Amygdala (tissue), 56 donors: ENCODE measurements around the gene CHST8.

ENCODE experiments used
- DNase-seq, 56 donors: peaks; one replicate each; lab custom pipeline; 2025; lab: John Stamatoyannopoulos, UW

CHST8 gene

DNA sequence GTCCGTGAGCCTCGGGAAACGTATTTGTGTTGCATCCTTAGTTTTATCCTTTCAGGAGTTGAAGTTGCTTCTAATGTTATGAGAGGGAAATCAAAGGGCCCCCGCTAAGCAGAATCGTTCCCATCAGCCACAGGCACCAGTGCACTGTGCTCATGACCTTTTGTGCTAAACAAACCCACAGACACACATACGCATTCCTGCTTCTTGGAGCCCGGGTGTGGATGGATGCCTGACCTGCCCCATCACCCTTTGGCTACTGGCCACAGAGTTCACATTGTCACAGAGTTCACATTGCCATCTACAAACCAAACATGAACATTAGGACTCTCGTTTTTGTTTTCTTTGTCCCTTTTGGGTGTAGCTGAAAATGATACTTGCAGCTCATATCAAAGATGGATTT is 47.2 kb downstream of the CHST8 start:
- no peak for DNase-seq

DNA sequence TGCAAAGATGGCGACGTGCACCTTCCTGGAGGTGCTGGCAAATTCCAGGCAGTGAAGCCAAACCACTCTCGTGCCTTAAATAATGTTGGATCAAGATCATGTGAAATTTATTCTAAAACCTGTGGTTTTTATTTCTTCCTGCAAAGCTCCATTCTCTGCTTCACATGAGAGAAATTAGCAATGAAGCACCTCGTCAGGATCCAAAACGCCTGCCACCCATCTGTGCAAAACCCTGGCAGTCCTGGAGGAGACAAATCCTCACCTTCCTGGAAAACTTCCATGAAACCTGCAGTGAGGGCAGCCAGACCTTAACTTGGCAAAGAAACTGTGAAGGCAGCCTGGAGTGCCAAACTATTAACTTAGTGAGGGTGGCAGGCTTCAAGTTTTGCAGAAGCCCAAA is 47.6 kb downstream of the CHST8 start:
- no peak for DNase-seq

DNA sequence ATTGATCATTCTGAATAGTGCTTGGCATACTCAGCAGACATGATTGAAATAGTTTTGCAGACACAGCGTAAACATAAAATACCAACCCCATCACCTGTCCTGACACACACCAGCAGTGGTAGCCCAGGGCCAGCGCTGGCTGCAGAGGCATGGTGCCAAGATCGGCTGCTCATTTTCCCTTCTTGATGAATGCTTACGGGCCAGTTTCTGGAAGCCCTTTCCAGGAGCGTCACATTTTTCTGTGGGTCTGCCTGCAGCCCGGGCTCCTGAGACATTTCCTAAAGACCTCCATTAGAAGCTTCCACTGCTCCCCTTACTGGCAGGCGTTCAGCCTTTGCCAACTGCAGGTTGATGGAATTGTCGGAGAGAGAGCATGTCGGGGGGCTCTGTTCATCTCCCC is 48.6 kb downstream of the CHST8 start:
- no peak for DNase-seq

DNA sequence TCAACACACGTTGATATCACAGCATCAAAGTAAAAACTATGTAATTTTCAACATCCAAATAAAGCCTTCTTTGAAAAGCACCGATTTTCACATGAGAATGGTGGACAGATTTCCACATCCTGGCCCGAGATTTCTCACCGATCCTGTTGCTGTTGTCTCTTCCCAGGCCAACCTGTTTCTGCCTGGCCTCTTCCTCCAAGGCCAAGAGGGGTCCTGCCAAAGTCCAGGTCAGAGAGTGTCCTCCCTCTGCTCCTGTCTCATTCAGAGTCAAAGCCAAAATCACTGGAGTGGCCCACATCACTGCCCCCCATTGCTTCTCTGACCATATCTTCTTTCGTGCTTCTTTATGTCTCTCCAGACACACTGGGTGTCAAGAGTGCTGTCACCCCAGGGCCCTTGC is 49.5 kb downstream of the CHST8 start:
- no peak for DNase-seq

DNA sequence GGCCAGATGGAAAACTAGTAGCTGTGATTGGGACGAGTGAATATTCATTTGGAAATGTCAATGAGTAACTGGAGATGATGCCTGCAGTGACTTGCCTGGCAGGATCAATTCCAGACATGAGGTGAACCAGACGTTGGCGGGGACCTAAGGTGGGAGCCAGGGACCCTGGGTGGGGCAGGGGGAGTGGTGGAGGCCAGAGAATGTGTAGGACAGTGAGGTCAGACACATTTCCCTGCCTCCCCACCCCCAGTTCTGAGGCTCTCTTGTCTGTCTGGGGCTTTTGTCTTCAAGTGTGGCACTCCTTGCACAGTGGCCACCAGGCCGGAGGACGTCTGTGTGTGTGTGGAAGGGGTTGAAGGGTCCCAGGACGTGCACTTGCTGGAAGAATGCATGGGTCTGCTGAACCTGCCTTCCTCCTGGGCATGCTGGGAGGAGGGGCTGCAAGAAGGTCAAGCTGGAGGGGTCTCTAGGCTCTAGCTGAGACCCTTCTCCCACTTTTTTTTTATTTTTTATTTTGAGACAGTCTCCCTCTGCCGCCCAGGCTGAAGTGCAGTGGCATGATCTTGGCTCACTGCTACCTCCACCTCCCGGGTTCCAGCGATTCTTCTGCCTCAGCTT is 51.6 kb downstream of the CHST8 start:
- DNase-seq, result no peak

DNA sequence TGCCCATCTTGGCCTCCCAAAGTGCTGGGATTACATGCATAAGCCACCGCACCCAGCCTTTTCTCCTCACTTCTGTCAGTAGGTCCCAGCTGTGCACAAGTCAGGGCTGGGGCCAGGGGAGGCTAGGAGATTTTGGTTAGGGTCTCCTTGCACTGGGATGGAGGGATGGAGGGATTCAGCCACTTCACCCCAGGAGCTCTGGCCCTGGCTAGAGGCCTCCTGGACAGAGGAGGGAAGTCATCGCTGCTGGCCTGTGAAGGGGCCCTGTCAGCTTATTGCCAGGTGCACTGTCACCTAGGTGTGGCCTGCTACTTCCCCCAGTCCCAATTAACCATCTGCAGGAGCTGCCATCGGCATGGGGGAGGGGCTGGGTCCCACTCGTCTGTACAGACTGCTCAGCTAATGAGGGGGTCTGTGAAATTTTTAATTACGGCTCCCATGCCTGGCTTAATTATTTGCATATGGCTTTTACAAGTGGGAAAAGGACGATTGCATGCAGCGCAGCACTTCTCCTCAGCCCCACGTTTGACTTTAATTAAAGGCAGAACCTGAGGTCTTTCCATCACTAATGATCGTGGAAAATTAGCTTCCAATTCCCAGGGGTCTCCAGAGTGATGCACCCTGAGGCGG is 52.4 kb downstream of the CHST8 start:
- no peak for DNase-seq

DNA sequence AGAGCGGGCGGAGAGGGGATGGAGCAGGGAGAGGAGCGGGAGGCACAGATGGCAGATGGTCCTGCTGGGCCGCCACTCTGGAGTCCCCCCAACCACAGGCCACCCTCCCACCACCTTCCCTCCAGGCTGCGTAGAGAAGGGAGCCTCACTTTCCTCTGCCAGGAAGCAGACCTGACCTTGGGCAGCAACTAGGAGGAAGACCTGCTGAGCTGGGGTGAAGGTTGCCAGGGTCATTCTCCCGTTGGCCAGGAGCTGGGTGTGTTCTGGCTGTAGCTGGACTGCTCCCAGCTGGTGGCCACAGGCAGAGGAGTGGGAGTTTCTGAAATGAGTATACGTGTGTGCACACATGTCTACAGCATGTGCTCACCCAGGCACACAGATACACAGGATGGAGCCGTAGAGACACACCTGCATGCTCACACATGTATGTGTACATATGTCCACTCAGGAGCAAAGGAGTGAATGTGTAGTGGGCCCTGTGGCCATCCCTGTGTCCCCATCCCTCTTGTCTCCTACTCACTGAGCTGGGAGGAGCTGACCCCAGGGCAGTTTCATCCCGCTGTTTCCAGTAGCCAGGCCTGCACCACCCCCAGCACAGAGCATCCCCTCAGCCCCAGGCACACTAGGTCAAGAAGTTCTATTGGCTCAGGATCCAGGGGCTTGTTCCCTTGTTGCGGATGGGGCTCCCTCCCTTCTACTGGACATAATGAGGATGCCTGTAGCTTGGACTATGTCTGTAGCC is 53.0 kb downstream of the CHST8 start:
- DNase-seq, result no peak

DNA sequence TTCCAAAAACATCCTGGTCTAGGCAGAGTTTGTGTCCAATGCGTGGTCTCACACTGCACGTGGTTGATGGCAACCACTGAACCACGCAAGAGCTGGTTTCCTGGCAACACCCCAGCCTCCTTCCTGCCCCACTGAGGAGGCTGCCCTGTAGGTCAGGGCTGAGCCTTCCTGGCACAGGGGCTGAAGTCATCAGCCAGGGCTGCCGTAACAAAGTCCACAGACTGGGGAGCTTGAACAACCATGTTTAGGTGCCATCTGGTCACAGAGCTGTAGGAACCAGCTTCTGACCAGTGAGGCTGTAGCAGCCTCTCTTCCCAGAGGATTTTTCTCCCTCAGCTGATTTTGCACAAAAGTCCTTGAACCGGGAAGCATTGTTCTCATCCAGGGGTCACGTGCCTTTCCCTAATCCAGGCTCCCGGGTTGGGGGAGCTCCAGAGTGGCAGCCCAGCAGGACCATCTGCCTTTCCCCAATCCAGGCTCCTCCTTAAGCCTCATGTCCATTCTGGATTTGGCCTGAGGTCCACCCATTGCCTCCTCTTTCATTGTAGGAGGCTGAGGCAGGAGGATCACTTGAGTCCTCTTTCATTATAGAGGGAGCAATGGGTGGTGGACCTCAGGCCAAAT is 53.9 kb downstream of the CHST8 start:
- no peak for DNase-seq

DNA sequence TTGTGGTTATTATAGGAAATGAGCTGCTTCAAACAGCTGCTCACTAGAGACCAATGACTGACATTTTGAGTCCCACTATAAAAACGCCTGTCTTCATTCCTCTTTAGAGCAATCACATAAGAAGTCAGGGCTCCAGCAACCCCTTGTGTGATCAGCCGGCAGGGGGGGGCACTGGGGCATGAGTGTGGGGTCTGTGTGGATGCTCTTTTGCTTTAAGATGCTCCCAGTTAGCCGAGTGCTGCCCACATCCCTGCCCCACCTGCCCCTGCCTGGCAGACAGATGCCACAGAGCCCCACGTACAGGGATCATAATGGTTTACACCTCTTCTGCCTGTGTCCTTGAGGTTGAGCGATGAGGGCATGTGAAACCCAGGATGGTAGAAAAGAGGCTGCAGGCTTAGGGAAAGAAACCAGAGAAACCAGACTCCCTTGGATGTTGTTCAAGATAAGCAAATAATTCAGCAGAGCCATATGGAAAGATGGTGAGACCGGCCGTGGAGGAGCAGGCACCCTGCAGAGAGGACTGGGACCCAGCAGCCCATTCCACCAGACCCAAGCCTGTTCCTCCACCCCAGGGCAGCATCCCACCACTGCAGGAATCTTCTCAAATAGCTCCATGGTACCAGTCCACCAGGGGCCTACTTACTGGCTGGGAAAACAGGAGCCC is 55.4 kb downstream of the CHST8 start:
- no peak for DNase-seq

DNA sequence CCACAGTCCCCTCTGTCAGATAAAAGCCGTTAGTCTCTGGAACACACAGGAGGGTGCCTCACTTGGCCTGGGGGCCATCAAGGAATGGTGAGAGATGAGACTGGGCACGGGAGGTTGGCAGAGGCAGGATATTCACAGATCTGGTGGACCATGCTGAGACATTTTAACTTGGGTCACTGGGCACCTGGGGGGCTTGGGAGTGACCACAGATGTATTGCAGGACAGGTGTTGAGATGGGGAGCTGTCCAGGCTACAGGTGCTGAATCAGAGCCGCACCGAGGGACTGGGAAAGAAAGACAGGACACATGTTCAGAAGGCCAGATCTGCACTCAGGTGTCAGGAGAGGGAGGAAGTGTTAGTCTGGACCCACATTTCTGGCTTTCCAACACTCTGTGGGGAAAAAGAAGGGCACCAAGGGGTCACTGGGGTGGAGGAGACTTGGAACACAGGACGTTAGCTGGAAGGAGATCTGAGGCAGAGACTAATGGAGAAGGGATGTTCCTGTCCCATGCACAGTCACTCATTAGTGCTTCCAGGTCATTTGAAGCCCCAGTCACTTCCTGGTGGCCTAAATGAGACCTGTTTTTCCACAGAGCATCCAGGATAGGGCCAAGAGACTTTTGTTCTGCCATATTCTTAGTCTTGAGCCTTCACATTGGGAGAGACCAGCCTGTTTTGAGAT is 56.1 kb downstream of the CHST8 start:
- DNase-seq, result no peak

DNA sequence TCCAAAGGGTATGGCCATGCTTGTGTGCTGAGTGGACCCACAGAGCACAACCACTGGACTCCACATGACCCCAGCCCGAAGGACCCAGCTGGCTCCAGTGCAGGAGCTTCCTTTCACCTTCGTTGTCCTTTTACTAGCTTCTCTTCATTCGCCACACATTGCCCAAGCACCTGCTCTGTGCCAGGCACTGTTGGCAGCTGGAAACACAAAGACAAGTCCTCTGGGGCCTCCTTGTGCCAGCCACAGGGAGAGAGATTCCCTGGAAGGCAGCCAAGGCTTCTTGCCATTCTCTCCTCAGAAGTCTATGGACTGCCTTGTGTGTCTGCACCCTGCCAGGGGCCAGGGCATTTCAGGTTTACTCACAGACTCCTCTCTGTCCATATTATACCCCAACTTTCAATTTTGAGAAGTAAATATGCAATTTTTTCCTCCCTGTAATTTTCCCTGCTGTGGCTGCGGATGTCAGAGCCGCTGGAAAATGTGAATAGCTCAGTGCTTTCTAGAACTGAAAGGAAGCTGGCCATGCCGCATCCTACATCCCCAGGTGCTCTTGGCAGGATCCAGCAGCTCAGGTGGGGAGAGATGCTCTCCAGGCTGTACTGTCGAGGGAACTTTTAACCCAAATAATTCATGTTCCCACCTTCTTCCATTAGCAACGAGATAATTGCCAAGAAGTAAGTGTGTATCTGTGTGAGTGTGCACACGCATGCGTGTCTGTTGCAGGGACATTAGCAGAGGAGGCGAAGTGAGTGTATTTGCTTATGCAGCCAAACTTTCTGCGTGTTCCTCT is 57.2 kb downstream of the CHST8 start:
- DNase-seq, result peak in 28 of 56 donors; percentile 9 to 74 (median 28)

DNA sequence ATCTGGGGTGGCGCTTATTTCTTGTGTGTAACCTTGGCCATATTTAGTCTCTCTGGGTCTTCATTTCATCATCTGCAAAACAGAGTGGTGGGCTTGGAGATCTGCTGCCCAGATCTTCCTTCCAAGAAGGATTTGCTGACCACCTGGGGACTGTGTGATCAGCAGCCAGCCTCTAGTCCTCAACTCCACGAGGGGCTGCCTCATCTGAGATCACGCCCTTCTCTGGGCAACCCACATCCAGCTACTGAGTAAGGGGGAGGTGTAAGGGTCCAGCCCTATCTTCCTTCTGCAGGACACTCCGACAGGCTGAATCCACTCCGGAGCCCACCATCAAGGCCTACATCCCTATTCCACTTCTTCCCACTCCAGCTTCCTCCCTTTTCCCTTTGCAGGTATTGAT is 57.9 kb downstream of the CHST8 start:
- no peak for DNase-seq

DNA sequence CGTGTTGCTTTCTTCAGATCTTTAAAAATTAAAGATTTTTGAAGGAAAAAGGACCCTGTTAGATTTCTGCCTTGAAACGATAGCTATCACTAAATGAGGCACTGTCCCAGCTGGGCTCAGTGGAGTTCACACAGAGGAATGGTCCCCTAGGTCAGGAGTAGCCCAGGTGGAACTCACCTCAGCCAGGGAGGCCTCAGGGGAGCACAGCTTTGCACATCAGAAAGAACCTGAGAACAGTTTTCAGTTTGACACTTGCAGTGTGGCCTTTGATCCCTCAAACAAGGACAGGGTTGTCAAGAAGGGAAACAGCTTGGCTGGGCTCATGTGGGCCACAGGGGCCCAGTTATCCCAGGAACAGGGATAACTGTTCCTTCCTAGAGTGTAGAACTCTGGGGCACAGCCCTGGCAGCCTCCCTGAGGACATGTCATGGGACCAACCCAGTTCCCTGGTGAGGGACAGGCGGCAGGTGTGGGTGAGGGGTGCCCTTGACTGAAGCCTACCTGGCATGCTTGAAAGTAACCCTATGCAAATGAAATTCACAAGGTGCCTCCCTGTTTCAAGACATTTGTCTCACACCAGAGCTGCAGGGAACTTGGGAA is 59.4 kb downstream of the CHST8 start:
- DNase-seq, result no peak

DNA sequence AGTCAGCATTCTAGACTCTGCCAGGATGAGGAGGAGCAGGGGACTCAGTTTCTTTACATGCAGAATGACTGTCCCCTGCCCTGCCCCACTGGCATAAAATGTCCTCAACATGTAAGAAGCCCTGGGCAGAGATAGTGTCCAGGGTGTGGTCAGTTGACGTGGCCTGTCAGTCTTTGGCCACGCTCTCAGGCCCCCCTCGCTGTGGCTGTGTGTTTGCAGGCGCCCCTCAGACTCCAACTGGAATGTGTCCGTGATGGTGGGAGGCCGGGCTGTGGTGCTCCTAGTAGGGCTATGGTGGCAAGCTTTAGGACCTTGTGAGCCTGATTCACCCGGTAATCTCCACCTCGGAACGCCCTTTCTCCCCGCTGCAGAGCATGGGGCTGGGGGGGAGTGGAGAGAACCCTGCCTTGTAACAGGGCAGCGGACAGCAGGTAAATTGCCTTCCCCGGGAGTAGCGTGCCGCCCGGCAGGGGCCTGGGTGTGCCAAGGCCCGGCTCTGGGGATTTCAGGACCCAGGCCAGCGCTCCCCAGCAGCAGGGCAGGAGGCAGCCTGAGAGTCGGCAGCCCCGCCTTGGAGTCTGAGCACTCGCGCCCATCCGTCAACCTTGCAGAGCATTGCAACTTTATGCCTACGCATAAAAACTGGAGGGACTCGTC is 62.3 kb downstream of the CHST8 start:
- DNase-seq, result peak in 4 of 56 donors; percentile 13 to 47 (median 24)

DNA sequence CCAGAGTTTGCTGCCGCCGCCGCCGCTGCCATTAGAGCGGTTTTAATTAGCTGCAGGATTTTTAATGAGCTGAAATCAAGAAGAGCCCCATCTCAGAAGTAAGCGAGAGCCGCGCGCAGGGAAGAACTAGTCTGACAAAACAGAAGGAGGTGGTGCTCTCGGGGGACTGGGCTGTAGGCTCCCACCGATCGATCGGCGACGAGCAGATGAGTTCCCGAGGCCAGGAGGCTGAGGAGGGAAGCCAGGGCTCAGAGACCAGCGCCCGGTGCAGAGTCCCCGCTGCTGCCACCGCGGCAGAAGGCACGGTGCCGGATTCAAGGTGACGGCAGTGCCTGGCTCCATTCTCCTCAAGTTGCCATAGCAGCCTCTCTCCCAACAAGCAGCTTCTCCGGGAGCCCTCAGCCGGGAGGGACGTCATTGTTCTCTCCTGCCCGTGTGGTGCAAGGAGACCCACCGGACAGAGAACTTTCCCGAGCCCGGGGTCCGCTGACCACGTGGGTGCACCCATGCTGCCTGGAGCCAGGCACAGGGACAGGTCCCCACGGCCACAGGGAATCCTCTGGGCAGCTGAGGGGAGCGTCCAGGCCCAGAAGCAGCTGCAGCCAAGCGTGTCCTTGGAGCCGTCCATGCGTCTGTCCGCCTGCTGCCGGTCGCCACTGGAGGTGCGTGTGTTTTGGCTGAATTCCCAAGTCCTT is 62.9 kb downstream of the CHST8 start:
- DNase-seq, result peak in 7 of 56 donors; percentile 12 to 47 (median 20)

DNA sequence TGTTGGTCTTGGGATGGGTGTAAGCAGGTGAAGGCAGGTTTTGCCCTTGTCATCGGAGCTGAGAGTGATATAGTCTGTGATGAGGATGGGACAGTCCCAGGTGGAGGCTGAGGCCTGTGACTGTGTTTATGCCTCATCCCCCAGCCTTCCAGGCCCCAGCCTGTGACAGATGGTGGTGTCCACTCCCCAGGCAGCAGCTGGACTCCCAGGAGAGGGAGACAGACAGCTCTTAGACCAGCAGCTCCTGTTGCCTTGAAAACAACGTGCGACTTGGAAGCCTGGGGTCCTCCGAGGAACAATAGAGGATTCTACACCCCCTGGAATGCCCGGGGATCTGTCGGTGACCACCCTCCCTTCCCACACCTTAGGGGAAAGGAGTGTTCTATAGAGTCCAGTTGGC is 63.8 kb downstream of the CHST8 start:
- no peak for DNase-seq

DNA sequence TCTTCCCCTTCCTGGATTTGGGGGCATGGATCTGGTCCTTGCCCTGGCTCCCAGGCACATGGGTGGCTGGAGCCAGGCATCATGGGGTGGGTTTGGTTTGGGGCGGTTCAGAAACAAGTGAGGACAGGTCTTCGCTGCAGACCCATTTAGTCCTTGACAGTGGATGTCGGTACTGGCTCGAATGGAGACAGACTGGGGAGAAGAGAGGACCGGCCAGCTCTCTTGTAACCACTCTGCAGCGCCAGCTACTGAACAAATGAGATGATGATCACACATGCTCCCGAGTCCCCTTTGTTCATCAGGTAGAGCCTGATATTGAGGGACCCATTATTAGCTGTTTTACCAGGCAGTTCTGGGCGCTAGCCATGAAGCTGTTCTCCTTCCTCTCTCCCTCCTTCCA is 64.5 kb downstream of the CHST8 start:
- peak in 1 of 56 donors; percentile 9 for DNase-seq
